Kidney (tissue), 14 donors: ENCODE results near the gene AIFM2. TPM values are rescaled to one million over a fixed set of nuclear protein-coding genes. Genes with fewer than 3 reads are reported as not detected.

Experiments used
- DNase-seq, 5 donors: peaks; one replicate each; pipeline ENCODE4 v3.0.0-alpha.2; 2013 to 2020
- FAIRE-seq: peaks from 2 replicates; lab custom pipeline; 2012; peaks lifted over from hg19 to GRCh38; lab: Jason Lieb, UNC
- H3K27ac ChIP-seq, 2 donors: one replicate each; pipeline ENCODE4 v1.7.0; 2013; ENCODE audit warnings: low read depth in 2 of 2, low read length in 2 of 2, inconsistent platforms in 1 of 2
- H3K27me3 ChIP-seq: one replicate; pipeline ENCODE4 v1.7.1; 2013; ENCODE audit warnings: low read length, inconsistent platforms; ENCODE audit not compliant: control insufficient read depth, insufficient read depth
- H3K36me3 ChIP-seq, 3 donors: one replicate each; pipeline versions ENCODE4 v1.7.0 to v1.7.1; 2013; ENCODE audit warnings: low read length in 3 of 3, control low read depth in 1 of 3, inconsistent platforms in 1 of 3; ENCODE audit not compliant: insufficient read depth in 3 of 3, control insufficient read depth in 2 of 3
- H3K4me1 ChIP-seq, 3 donors: one replicate each; pipeline versions ENCODE4 v1.7.0 to v1.7.1; 2013; ENCODE audit warnings: low read length in 3 of 3, inconsistent platforms in 1 of 3, low read depth in 1 of 3; ENCODE audit not compliant: control insufficient read depth in 2 of 3, insufficient read depth in 2 of 3
- H3K4me3 ChIP-seq, 3 donors: one replicate each; pipeline versions ENCODE4 v1.7.0 to v1.8.1; 2013; ENCODE audit warnings: low read length in 3 of 3, control low read depth in 1 of 3, inconsistent platforms in 1 of 3
- H3K9ac ChIP-seq, 3 donors: one replicate each; pipeline versions ENCODE4 v1.7.0 to v1.7.1; 2013; ENCODE audit warnings: low read length in 3 of 3, control low read depth in 1 of 3, inconsistent platforms in 1 of 3
- H3K9me3 ChIP-seq, 3 donors: one replicate each; pipeline versions ENCODE4 v1.7.0 to v1.7.1; 2013; ENCODE audit warnings: low read length in 3 of 3, control low read depth in 1 of 3, inconsistent platforms in 1 of 3; ENCODE audit not compliant: control insufficient read depth in 2 of 3, insufficient read depth in 1 of 3
- intact Hi-C: fragments of 100-400 bp; cut with DNase I; formaldehyde crosslinking; loops from one replicate; pipeline ENCODE4 v1.11.1; 2022
- polyA plus RNA-seq: library from polyadenylated mRNA; stranded (reverse); fragments of 350-450 nt; fragmentation: Illumina TruSeq; extraction: RNeasy Lipid Tissue Mini Kit (QIAGEN cat#74804); gene quantifications from one replicate; pipeline ENCODE4 v1.2.3, GENCODE V29; 2014; ENCODE audit warnings: low read depth, low replicate concordance; ENCODE audit not compliant: insufficient read depth
- total RNA-seq: library from RNA; stranded (reverse); fragmentation: NEBNext Ultra II Directional; extraction: Animal tissue kit (Norgen Biotek cat#: 25700); gene quantifications from one replicate; pipeline ENCODE4 v1.2.1, GENCODE V29; 2021
- TF ChIP-seq, protein P1 (sequence below): IDR thresholded peaks from 3 replicates; pipeline ENCODE4 v1.5.1; 2012; ENCODE audit warnings: mild to moderate bottlenecking, moderate library complexity, borderline replicate concordance; ENCODE audit not compliant: insufficient read depth; ENCODE audit errors: extremely low read depth
- donor health status: control.
- donor health status: control.
- donor health status: control.
- donor health status: control.
- donor health status: control.
- donor health status: DM: yes; HTN: yes; CAD: no.
- donor health status: Normal renal cell carcinoma (clear cell type).

The AIFM2 gene
- total and polyA plus RNA-seq, 2 donors from 2014 or later: 12.7 to 14.8 TPM

GRCh38 chr10:70070834-70071233 is 61.8 kb downstream of the AIFM2 start:
- no peak for FAIRE-seq
- Histone ChIP-seq H3K27me3 (no peaks in the 10 kb centered on the region), H3K36me3 (no peaks in the 10 kb centered on the region), H3K4me1 (no peaks in the 10 kb centered on the region), H3K27ac (no peak overlapping the region), H3K9me3 (no peaks in the 10 kb centered on the region), H3K9ac (no peak overlapping the region), H3K4me3 (no peak overlapping the region)
- intact Hi-C loops: no loop called here
- no peak for DNase-seq
- TF ChIP-seq, protein P1, sequence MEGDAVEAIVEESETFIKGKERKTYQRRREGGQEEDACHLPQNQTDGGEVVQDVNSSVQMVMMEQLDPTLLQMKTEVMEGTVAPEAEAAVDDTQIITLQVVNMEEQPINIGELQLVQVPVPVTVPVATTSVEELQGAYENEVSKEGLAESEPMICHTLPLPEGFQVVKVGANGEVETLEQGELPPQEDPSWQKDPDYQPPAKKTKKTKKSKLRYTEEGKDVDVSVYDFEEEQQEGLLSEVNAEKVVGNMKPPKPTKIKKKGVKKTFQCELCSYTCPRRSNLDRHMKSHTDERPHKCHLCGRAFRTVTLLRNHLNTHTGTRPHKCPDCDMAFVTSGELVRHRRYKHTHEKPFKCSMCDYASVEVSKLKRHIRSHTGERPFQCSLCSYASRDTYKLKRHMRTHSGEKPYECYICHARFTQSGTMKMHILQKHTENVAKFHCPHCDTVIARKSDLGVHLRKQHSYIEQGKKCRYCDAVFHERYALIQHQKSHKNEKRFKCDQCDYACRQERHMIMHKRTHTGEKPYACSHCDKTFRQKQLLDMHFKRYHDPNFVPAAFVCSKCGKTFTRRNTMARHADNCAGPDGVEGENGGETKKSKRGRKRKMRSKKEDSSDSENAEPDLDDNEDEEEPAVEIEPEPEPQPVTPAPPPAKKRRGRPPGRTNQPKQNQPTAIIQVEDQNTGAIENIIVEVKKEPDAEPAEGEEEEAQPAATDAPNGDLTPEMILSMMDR: no peak

DNA sequence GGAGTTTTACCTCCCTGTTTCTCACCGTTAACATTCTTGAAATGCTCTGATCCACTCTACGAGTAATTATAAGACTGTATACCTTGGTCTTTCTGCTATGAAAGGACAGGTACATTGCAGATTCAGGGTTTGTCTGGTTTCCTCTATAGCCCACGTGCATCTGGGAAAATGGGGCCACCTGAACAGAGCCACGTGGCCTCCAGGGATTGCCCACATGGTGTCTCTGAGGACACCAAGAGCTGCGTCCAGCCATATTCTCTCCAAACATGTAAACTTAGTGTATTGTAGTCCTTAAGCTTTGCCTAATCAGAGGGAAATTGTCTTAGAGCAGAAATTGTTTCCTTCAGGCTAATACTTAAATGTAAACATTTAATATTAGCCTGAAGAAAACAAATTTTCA is 63.3 kb downstream of the AIFM2 start:
- Histone ChIP-seq H3K36me3 (no peaks in the 10 kb centered on the region), H3K9ac (no peak overlapping the region), H3K27me3 (no peaks in the 10 kb centered on the region), H3K4me1 (no peaks in the 10 kb centered on the region), H3K9me3 (no peaks in the 10 kb centered on the region), H3K27ac (no peak overlapping the region), H3K4me3 (no peak overlapping the region)
- DNase-seq (no peak), FAIRE-seq (no peak)
- TF ChIP-seq, protein P1: no peak
- intact Hi-C loops: no loop called here

- H3K4me1 ChIP-seq: no peaks in the 10 kb centered on the region
- TF ChIP-seq, protein P1: no peak
- intact Hi-C loops: no loop called here
- H3K4me3 ChIP-seq: no peak overlapping the region
- H3K36me3 ChIP-seq: no peaks in the 10 kb centered on the region
- no peak overlapping the region for H3K9ac ChIP-seq
- no peak overlapping the region for H3K27ac ChIP-seq
- FAIRE-seq: no peak
- no peaks in the 10 kb centered on the region for H3K9me3 ChIP-seq
- H3K27me3 ChIP-seq: no peaks in the 10 kb centered on the region
- no peak for DNase-seq
Measured at GRCh38 chr10:70068925-70069324, 63.7 kb downstream of the AIFM2 start.

GRCh38 chr10:70067586-70067985 is 65.0 kb downstream of the AIFM2 start:
- intact Hi-C loops: no loop called here
- no peak for FAIRE-seq
- no peaks in the 10 kb centered on the region for H3K27me3 ChIP-seq
- no peaks in the 10 kb centered on the region for H3K9me3 ChIP-seq
- DNase-seq: no peak
- H3K27ac ChIP-seq: no peak overlapping the region
- H3K36me3 ChIP-seq: no peaks in the 10 kb centered on the region
- H3K4me1 ChIP-seq: no peaks in the 10 kb centered on the region
- no peak overlapping the region for H3K9ac ChIP-seq
- TF ChIP-seq, protein P1: no peak
- no peak overlapping the region for H3K4me3 ChIP-seq
